Breast epithelium (tissue), 3 donors: ENCODE data around the gene UBIAD1.

ENCODE experiments used
- POLR2A ChIP-seq: fragments of 450-650 bp; IDR thresholded peaks from one replicate; pipeline ENCODE4 v1.6.1; 2016; ENCODE audit warnings: antibody characterized with exemption, mild to moderate bottlenecking, moderate library complexity
- POLR2AphosphoS5 ChIP-seq, 3 donors: sonication (generic); formaldehyde crosslinking; IDR thresholded peaks; one replicate each; pipeline ENCODE4 v1.6.1; 2017; ENCODE audit warnings: antibody characterized with exemption in 3 of 3
- TF ChIP-seq, protein P1 (sequence below), 3 donors: fragments of 450-650 bp; IDR thresholded peaks; one replicate each; pipeline ENCODE4 v1.5.1; 2016 to 2017; ENCODE audit warnings: antibody characterized with exemption in 3 of 3, mild to moderate bottlenecking in 3 of 3, moderate library complexity in 3 of 3

- TF ChIP-seq POLR2AphosphoS5 (IDR thresholded peaks at IDR 0.05): no peak
- TF ChIP-seq, protein P1, sequence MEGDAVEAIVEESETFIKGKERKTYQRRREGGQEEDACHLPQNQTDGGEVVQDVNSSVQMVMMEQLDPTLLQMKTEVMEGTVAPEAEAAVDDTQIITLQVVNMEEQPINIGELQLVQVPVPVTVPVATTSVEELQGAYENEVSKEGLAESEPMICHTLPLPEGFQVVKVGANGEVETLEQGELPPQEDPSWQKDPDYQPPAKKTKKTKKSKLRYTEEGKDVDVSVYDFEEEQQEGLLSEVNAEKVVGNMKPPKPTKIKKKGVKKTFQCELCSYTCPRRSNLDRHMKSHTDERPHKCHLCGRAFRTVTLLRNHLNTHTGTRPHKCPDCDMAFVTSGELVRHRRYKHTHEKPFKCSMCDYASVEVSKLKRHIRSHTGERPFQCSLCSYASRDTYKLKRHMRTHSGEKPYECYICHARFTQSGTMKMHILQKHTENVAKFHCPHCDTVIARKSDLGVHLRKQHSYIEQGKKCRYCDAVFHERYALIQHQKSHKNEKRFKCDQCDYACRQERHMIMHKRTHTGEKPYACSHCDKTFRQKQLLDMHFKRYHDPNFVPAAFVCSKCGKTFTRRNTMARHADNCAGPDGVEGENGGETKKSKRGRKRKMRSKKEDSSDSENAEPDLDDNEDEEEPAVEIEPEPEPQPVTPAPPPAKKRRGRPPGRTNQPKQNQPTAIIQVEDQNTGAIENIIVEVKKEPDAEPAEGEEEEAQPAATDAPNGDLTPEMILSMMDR (IDR thresholded peaks at IDR 0.05): no peak
- TF ChIP-seq POLR2A: no peak
These were observed 8.7 kb downstream of the UBIAD1 start for GRCh38 chr1:11281518-11282331.
